ENCODE measurements around the gene RBM34.

The RBM34 gene

DNA sequence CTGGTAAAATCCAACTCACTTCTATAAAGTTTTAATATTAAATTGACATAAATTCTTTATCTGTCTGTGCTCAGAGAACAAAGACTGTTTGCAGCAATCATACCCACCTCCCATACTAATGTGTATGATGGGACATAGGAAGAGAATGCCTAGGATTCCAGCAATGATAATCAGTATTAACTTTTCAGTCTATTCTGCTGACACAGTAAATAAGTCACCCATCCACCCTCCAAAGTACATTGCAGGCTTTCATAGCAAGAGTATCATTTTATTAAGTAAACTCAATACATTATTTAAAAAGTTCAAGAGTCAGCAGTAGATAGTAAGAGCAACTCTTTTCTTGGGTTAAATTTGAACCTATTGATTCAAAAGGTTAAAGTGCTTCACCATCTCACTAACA, 8.8 kb downstream of the RBM34 start:
- H3K27me3 ChIP-seq (ENCODE audit: insufficient read depth, poor library complexity, severe bottlenecking), result no peaks in the 10 kb centered on the region
- TF ChIP-seq POLR2AphosphoS5 (IDR thresholded peaks at IDR 0.05; ENCODE audit: low read depth), result no peak
- H3K27ac ChIP-seq (replicated peaks), result no peak overlapping the region
- no peak for DNase-seq (ENCODE audit: low read depth in 1 of 2, low spot score in 1 of 2)
- H3K4me3 ChIP-seq (replicated peaks; ENCODE audit: insufficient read depth, low read length), result no peak overlapping the region

- H3K27ac ChIP-seq (replicated peaks), result no peak overlapping the region
- TF ChIP-seq CTCF (IDR thresholded peaks at IDR 0.05; ENCODE audit: insufficient read depth, low read length) (no peak), GABPA (IDR thresholded peaks at IDR 0.05; ENCODE audit: low read depth) (no peak), POLR2AphosphoS5 (IDR thresholded peaks at IDR 0.05; ENCODE audit: low read depth) (no peak), SPI1 (IDR thresholded peaks at IDR 0.05; ENCODE audit: borderline replicate concordance, low read depth) (no peak)
- TF ChIP-seq, protein P1, sequence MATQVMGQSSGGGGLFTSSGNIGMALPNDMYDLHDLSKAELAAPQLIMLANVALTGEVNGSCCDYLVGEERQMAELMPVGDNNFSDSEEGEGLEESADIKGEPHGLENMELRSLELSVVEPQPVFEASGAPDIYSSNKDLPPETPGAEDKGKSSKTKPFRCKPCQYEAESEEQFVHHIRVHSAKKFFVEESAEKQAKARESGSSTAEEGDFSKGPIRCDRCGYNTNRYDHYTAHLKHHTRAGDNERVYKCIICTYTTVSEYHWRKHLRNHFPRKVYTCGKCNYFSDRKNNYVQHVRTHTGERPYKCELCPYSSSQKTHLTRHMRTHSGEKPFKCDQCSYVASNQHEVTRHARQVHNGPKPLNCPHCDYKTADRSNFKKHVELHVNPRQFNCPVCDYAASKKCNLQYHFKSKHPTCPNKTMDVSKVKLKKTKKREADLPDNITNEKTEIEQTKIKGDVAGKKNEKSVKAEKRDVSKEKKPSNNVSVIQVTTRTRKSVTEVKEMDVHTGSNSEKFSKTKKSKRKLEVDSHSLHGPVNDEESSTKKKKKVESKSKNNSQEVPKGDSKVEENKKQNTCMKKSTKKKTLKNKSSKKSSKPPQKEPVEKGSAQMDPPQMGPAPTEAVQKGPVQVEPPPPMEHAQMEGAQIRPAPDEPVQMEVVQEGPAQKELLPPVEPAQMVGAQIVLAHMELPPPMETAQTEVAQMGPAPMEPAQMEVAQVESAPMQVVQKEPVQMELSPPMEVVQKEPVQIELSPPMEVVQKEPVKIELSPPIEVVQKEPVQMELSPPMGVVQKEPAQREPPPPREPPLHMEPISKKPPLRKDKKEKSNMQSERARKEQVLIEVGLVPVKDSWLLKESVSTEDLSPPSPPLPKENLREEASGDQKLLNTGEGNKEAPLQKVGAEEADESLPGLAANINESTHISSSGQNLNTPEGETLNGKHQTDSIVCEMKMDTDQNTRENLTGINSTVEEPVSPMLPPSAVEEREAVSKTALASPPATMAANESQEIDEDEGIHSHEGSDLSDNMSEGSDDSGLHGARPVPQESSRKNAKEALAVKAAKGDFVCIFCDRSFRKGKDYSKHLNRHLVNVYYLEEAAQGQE (IDR thresholded peaks at IDR 0.05; ENCODE audit: insufficient replicate concordance, low read depth), result no peak
- no peak for DNase-seq (ENCODE audit: low read depth in 1 of 2, low spot score in 1 of 2)
These were observed 10.0 kb downstream of the RBM34 start for GRCh38 chr1:235151033-235151432.

GRCh38 chr1:235149824-235150223, 11.2 kb downstream of the RBM34 start:
- Histone ChIP-seq H3K4me3 (replicated peaks; ENCODE audit: insufficient read depth, low read length) (no peak overlapping the region), H3K27me3 (ENCODE audit: insufficient read depth, poor library complexity, severe bottlenecking) (no peaks in the 10 kb centered on the region), H3K27ac (replicated peaks) (no peak overlapping the region)
- TF ChIP-seq, protein P1 (IDR thresholded peaks at IDR 0.05; ENCODE audit: insufficient replicate concordance, low read depth), result no peak
- no peak for TF ChIP-seq GABPA (IDR thresholded peaks at IDR 0.05; ENCODE audit: low read depth)
- TF ChIP-seq SPI1 (IDR thresholded peaks at IDR 0.05; ENCODE audit: borderline replicate concordance, low read depth), result no peak
- TF ChIP-seq CTCF (IDR thresholded peaks at IDR 0.05; ENCODE audit: insufficient read depth, low read length), result no peak
- no peak for TF ChIP-seq POLR2AphosphoS5 (IDR thresholded peaks at IDR 0.05; ENCODE audit: low read depth)
- DNase-seq (ENCODE audit: low read depth in 1 of 2, low spot score in 1 of 2), result no peak

More at GRCh38 chr1:235151033-235151432, 10.0 kb downstream of the RBM34 start:
- no peak overlapping the region for H3K4me3 ChIP-seq (replicated peaks; ENCODE audit: insufficient read depth, low read length)
- no peaks in the 10 kb centered on the region for H3K27me3 ChIP-seq (ENCODE audit: insufficient read depth, poor library complexity, severe bottlenecking)

GRCh38 chr1:235147269-235147668, 13.8 kb downstream of the RBM34 start:
- no peak overlapping the region for H3K27ac ChIP-seq (replicated peaks)

More at GRCh38 chr1:235147269-235147668, 13.8 kb downstream of the RBM34 start:
- TF ChIP-seq GABPA (IDR thresholded peaks at IDR 0.05; ENCODE audit: low read depth) (no peak), CTCF (IDR thresholded peaks at IDR 0.05; ENCODE audit: insufficient read depth, low read length) (no peak), POLR2AphosphoS5 (IDR thresholded peaks at IDR 0.05; ENCODE audit: low read depth) (no peak), SPI1 (IDR thresholded peaks at IDR 0.05; ENCODE audit: borderline replicate concordance, low read depth) (no peak)
- TF ChIP-seq, protein P1 (IDR thresholded peaks at IDR 0.05; ENCODE audit: insufficient replicate concordance, low read depth), result no peak
- DNase-seq (ENCODE audit: low read depth in 1 of 2, low spot score in 1 of 2), result no peak
- Histone ChIP-seq H3K27me3 (ENCODE audit: insufficient read depth, poor library complexity, severe bottlenecking) (no peaks in the 10 kb centered on the region), H3K4me3 (replicated peaks; ENCODE audit: insufficient read depth, low read length) (no peak overlapping the region)
